Bronchial epithelial cell (primary cell): Measurements from ENCODE around the gene SLC9A6. TPM values are rescaled to one million over a fixed set of nuclear protein-coding genes. Genes with fewer than 3 reads are reported as not detected.
A peak's percentile ranks its signal among the peaks of the same experiment; 100 is the strongest.

Experiments
- DNase-seq: peaks from one replicate; pipeline ENCODE4 v3.0.0-alpha.2; 2010; ENCODE audit warnings: low read depth
- FAIRE-seq: peaks from 2 replicates; lab custom pipeline; 2011; peaks lifted over from hg19 to GRCh38; lab: Jason Lieb, UNC
- H3K27me3 ChIP-seq: 2 replicates; pipeline ENCODE4 v1.5.1; 2011; ENCODE audit warnings: low read length; ENCODE audit not compliant: control insufficient read depth, insufficient read depth
- H3K36me3 ChIP-seq: 2 replicates; pipeline ENCODE4 v1.5.1; 2011; ENCODE audit warnings: low read length; ENCODE audit not compliant: control insufficient read depth, insufficient read depth
- H3K4me3 ChIP-seq: 2 replicates; pipeline ENCODE4 v1.5.1; 2011; ENCODE audit warnings: mild to moderate bottlenecking, low read depth, low read length, control low read depth
- CTCF ChIP-seq: IDR thresholded peaks from 2 replicates; pipeline ENCODE4 v1.5.1; 2011; ENCODE audit warnings: mild to moderate bottlenecking, moderate library complexity, low read length, control low read depth, inconsistent platforms; ENCODE audit not compliant: insufficient read depth, severe bottlenecking
- total RNA-seq: library from RNA; depleted of rRNA; stranded (reverse); fragments of >200 nt; gene quantifications from 2 replicates; pipeline ENCODE4 v1.2.1, GENCODE V29; 2014

Gene SLC9A6
- total RNA-seq, 1 donor from 2014 or later, result 24.2 TPM

GRCh38 chrX:135974279-135974856 lies 10.9 kb upstream of the SLC9A6 start:
- no peak for TF ChIP-seq CTCF
- H3K36me3 ChIP-seq, result no peaks in the 10 kb centered on the region
- H3K27me3 ChIP-seq, result no peaks in the 10 kb centered on the region
- no peak overlapping the region for H3K4me3 ChIP-seq
- DNase-seq (no peak), FAIRE-seq (no peak)

GRCh38 chrX:135975421-135975820 lies 9.8 kb upstream of the SLC9A6 start:
- Histone ChIP-seq H3K36me3 (no peaks in the 10 kb centered on the region), H3K27me3 (no peaks in the 10 kb centered on the region), H3K4me3 (no peak overlapping the region)
- no peak for DNase-seq
- FAIRE-seq, result no peak
- TF ChIP-seq CTCF, result no peak

DNA sequence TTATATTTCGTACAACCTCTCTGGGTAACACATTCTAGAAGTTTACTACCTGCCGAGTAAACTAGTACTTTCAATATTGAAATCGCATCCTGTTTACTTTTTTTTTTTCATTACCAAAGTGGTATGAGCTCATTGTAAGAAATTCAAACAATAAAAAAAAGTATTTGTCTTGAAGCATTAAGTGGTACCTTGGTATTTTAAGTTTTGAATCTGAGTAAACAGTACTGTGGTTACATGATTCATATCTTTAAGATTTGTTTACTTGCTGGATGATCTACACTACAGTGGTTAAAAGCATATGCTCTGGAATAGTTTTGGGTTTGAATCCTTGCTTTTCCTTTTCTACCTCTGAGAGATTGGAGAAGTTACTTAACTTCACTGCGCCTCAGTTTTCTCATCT lies 7.6 kb upstream of the SLC9A6 start:
- H3K4me3 ChIP-seq, result no peak overlapping the region
- H3K36me3 ChIP-seq, result no peaks in the 10 kb centered on the region
- TF ChIP-seq CTCF, result no peak
- FAIRE-seq (no peak), DNase-seq (peak; percentile 82)
- H3K27me3 ChIP-seq, result no peaks in the 10 kb centered on the region

GRCh38 chrX:135981010-135981409 lies 4.2 kb upstream of the SLC9A6 start:
- Histone ChIP-seq H3K36me3 (no peaks in the 10 kb centered on the region), H3K4me3 (no peak overlapping the region), H3K27me3 (no peaks in the 10 kb centered on the region)
- TF ChIP-seq CTCF, result no peak
- FAIRE-seq (no peak), DNase-seq (no peak)

GRCh38 chrX:135981668-135982067 lies 3.6 kb upstream of the SLC9A6 start:
- no peak for DNase-seq
- Histone ChIP-seq H3K27me3 (no peaks in the 10 kb centered on the region), H3K4me3 (no peak overlapping the region), H3K36me3 (no peaks in the 10 kb centered on the region)
- TF ChIP-seq CTCF, result no peak
- no peak for FAIRE-seq

DNA sequence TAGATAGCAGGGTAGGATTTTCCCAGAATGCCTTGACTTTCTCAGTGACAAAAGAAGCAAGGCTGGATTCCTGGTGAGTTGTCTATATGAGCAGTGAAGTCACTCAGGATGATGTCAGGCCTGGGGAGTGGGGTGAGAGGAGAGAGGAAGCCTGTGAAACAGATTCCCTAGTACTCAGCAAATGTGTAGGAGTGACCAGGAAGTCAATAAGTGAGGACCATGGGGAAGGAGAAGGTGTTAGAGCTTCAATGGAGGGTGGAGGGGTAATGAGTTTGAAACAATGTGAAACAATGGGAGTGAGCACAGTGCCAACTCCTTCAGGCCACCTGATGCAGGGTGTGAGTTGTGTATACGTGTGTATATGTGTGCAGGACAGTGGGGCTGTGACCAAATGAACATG lies 2.4 kb upstream of the SLC9A6 start:
- FAIRE-seq, result no peak
- no peaks in the 10 kb centered on the region for H3K36me3 ChIP-seq
- peak; percentile 54 for DNase-seq
- TF ChIP-seq CTCF, result no peak
- no peaks in the 10 kb centered on the region for H3K27me3 ChIP-seq
- H3K4me3 ChIP-seq, result no peak overlapping the region
